Stimulated activated naive B cell treated with anti-CD40 and anti-IgM and Interleukin-4, amounts not matched to agents 10 μg/mL and 1 μg/mL and 100 μg/mL, for 72 hours (primary cell): ENCODE data around the gene C17orf107.
A peak's percentile ranks its signal among the peaks of the same experiment; 100 is the strongest.

Experiments
- ATAC-seq, 2 donors: fragments of 150-1000 bp; cut with Tn5 transposase; replicated peaks; 2 replicates each; pipeline ENCODE4 v1.10.0; 2021; ENCODE audit warnings: moderate library complexity in 1 of 2
- DNase-seq: peaks from one replicate; pipeline ENCODE4 v3.0.0; 2021
- H3K27ac Mint-ChIP-seq: one replicate; pipeline ENCODE4 v1.8.0; 2022; ENCODE audit warnings: mild to moderate bottlenecking, mixed read lengths
- H3K27me3 Mint-ChIP-seq, 2 donors: one replicate each; pipeline ENCODE4 v1.8.0; 2022; ENCODE audit warnings: mixed read lengths in 2 of 2
- H3K36me3 Mint-ChIP-seq, 2 donors: one replicate each; pipeline ENCODE4 v1.8.0; 2022; ENCODE audit warnings: mixed read lengths in 2 of 2, mild to moderate bottlenecking in 1 of 2
- H3K4me1 Mint-ChIP-seq, 2 donors: one replicate each; pipeline ENCODE4 v1.8.0; 2022; ENCODE audit warnings: mixed read lengths in 2 of 2, mild to moderate bottlenecking in 1 of 2
- H3K4me3 Mint-ChIP-seq, 2 donors: one replicate each; pipeline ENCODE4 v1.8.0; 2022; ENCODE audit warnings: mild to moderate bottlenecking in 2 of 2, mixed read lengths in 2 of 2, moderate library complexity in 1 of 2
- H3K9me3 Mint-ChIP-seq, 2 donors: one replicate each; pipeline ENCODE4 v1.8.0; 2022; ENCODE audit warnings: mixed read lengths in 2 of 2, mild to moderate bottlenecking in 1 of 2

C17orf107 gene

DNA sequence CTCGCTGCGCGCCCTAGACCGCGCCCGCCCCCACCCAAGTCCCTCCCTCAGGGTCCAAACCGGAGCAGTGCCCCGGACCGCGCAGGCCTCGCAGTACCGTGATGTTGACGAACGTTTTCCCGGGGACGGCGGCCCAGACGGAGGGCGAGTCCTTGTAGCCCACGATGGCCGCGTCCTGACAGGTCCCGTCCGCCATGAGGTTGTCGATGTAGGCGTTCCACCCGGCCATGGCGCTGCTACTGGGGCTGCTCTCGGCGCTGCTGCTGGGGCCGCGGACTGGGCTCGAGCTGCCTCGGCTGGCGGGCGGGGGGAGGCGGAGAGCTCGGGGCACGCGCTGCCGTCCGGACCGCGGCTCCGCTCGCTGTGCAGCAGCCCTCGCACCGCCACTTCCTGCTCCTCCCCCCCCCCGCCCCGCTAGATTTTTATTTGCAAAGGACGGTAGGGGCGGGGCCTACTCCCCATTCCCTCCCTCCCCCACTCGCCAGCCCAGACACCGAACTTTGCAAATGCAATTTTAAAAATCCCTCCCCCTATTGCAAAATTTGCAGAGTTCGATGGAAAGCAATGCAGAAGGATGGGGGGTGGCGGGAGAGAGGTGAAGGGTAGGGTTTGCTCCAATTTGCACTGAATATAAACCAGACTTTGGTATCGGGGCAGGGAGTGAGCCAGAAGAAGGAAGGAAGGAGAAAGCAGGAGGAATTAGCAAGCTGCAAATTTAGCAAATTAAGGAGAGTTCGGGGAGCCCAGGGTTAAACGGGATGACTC is 49.0 kb downstream of the C17orf107 start, which contains the start of gene PFN1:
Gene PFN1 (minus strand): TSS at position 365 of the 765 bp plus-strand sequence. CDS start 136 bp downstream, at position 229.
- H3K27ac Mint-ChIP-seq: peak within 1 kb of the TSS; percentile 95
- H3K27me3 Mint-ChIP-seq: no peaks in the 10 kb centered on the region
- H3K36me3 Mint-ChIP-seq: peaks cover 40 to 52% of the 10 kb centered on the region in 2 donors
- H3K9me3 Mint-ChIP-seq: no peaks in the 10 kb centered on the region
- DNase-seq (peak; percentile 77), ATAC-seq (peak; percentile 25 to 43)
- peaks cover 41 to 57% of the 10 kb centered on the region in 2 donors for H3K4me1 Mint-ChIP-seq
- peak within 1 kb of the TSS; percentile 86 to 91 for H3K4me3 Mint-ChIP-seq

DNA sequence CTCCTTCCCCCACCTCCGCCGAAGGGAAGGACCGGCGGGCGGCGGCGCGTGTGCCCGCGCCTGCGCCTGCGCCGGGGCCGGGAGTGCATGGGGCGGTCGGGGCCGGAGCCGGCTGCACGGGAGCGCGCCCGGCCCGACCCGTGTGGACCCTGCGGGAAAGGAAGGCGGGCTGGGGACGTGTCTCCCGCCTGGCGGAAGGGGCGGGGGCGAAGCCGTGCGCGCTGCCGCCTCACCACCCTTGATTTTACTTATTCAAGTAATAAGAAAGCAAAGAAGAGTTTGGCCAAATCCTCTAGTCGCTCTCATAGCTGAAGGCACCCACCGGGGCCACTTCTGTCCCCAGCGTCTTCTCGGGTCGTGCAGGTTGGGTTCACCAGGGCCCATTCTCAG is 49.6 kb downstream of the C17orf107 start:
- H3K4me3 Mint-ChIP-seq: peak overlapping the region; percentile 86 to 91
- peak; percentile 82 for DNase-seq
- peak overlapping the region; percentile 95 for H3K27ac Mint-ChIP-seq
- peak; percentile 54 to 61 for ATAC-seq
- H3K9me3 Mint-ChIP-seq: no peaks in the 10 kb centered on the region
- H3K4me1 Mint-ChIP-seq: peaks cover 40 to 52% of the 10 kb centered on the region in 2 donors
- H3K27me3 Mint-ChIP-seq: no peaks in the 10 kb centered on the region
- peaks cover 36 to 54% of the 10 kb centered on the region in 2 donors for H3K36me3 Mint-ChIP-seq

DNA sequence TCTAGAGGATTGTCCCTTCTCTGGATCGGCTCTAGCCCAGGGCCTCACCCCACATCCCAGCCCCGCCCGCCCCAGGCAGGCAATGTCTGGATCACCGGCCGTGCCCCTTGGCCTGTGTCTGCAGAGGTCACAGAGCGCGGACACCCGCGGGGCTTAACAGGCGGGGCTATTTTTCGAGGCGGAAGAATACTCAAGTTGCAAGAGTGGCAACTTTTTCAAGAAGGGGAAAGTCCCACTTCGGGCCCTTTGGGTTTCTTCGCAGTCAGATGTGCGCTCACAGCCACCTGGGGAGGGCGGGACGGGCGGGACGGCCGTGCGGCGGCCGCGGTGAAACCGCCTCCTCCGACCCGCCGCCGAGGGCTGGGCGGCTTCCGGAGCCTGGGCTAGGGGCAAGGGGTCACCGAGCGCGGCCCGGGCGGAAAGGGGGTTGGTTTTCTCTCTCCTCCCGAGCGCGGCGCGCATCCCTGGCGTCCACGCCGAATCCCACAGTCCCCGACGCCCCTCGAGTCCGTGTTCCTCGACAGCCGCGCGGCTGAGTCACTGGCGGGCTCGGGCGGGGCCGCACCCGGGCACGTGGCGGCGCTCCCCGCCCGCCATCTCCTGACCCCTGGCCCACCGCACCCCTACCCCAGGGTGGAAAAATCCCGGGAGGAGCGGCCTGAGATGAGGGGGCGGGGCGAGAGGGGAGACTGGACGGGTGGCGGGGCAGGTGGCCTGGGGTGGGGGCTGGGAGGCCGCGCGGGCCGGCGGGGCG is 50.2 kb downstream of the C17orf107 start:
- Mint-ChIP-seq H3K9me3 (no peaks in the 10 kb centered on the region), H3K4me1 (peaks cover 35 to 46% of the 10 kb centered on the region in 2 donors), H3K27me3 (no peaks in the 10 kb centered on the region), H3K4me3 (peak overlapping the region; percentile 86 to 91), H3K27ac (peak overlapping the region; percentile 94), H3K36me3 (peaks cover 32 to 50% of the 10 kb centered on the region in 2 donors)
- peak; percentile 44 to 51 for ATAC-seq
- peak; percentile 86 for DNase-seq

GRCh38 chr17:4950075-4950745 is 50.9 kb downstream of the C17orf107 start:
- Mint-ChIP-seq H3K9me3 (no peaks in the 10 kb centered on the region), H3K27ac (peak overlapping the region; percentile 97), H3K36me3 (peaks cover 25 to 43% of the 10 kb centered on the region in 2 donors), H3K27me3 (no peaks in the 10 kb centered on the region), H3K4me3 (peak overlapping the region; percentile 86 to 91), H3K4me1 (peaks cover 27 to 39% of the 10 kb centered on the region in 2 donors)
- DNase-seq (no peak), ATAC-seq (peak; percentile 6 to 20)

DNA sequence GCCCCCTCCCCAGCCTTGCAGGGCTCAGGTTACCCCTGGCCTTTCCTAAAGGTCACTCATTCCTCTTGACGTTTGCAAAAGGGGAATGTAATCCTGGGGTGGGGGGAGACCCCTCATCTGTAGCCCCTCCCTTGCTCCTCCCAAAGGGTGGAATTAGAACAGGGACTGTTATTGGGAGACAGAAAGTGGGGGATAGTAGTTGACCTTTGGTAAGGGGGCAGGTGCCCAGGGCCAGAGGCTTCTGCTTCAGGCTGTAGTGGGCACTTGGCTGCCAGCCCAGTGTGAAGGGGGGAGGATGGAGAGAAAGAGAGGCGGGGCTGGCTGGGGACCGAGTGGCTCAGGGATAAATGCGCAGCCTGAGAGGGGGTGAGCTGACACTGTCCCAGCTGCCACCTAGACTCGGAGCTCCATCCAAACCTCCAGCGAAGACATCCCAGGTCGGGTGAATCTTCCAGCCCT is 51.4 kb downstream of the C17orf107 start, which contains the start of gene ENO3:
Gene ENO3 (plus strand): TSS at position 374 of the 459 bp plus-strand sequence. CDS start 711 bp downstream, outside the sequence.
- H3K27ac Mint-ChIP-seq: peak within 1 kb of the TSS; percentile 97
- ATAC-seq (no peak), DNase-seq (no peak)
- H3K4me1 Mint-ChIP-seq: peaks cover 22 to 33% of the 10 kb centered on the region in 2 donors
- H3K36me3 Mint-ChIP-seq: peaks cover 20 to 41% of the 10 kb centered on the region in 2 donors
- H3K9me3 Mint-ChIP-seq: no peaks in the 10 kb centered on the region
- no peaks in the 10 kb centered on the region for H3K27me3 Mint-ChIP-seq
- peak within 1 kb of the TSS; percentile 86 to 91 for H3K4me3 Mint-ChIP-seq

- H3K27me3 Mint-ChIP-seq: no peaks in the 10 kb centered on the region
- H3K27ac Mint-ChIP-seq: peak overlapping the region; percentile 97
- DNase-seq: no peak
- peaks cover 18 to 32% of the 10 kb centered on the region in 2 donors for H3K4me1 Mint-ChIP-seq
- peak overlapping the region; percentile 86 to 91 for H3K4me3 Mint-ChIP-seq
- no peaks in the 10 kb centered on the region for H3K9me3 Mint-ChIP-seq
- H3K36me3 Mint-ChIP-seq: peaks cover 21 to 42% of the 10 kb centered on the region in 2 donors
- ATAC-seq: no peak
Measured at GRCh38 chr17:4951486-4951885, 52.1 kb downstream of the C17orf107 start.
